ENCODE data around the gene YIPF3. TPM values are rescaled to one million over a fixed set of nuclear protein-coding genes. Genes with fewer than 3 reads are reported as not detected.

The YIPF3 gene
- total and polyA plus RNA-seq, 8 donors = 18.7 to 107 (median 59.6) TPM

- 66 to 73% (median 67%) methylated on average over 6 of the region's 6 CpGs for WGBS, 5 donors
- H3K27me3 ChIP-seq = peaks cover 0 to 28% (median 11%) of the 10 kb centered on the region in 3 donors
- no peak overlapping the region for H3K27ac ChIP-seq
- no peak overlapping the region for H3K4me3 ChIP-seq
- DNase-seq = no peak
- intact Hi-C loops (cut with DNase I; ENCODE audit: low total_unique reads) = loop anchor here (5.0 to 10.0 kb wide), 2 partner anchors 53 to 241 kb away; no protein-coding TSS in a partner anchor
- H3K4me1 ChIP-seq = peaks cover 22 to 29% (median 27%) of the 10 kb centered on the region in 4 donors
- TF ChIP-seq POLR2A (IDR thresholded peaks at IDR 0.05) = no peak
- TF ChIP-seq POLR2AphosphoS5 (IDR thresholded peaks at IDR 0.05) = no peak
- TF ChIP-seq CTCF (IDR thresholded peaks at IDR 0.05) = no peak
- no peak for TF ChIP-seq EP300 (IDR thresholded peaks at IDR 0.05)
- no peaks in the 10 kb centered on the region for H3K9me3 ChIP-seq
- H3K36me3 ChIP-seq = peaks cover 37 to 57% (median 53%) of the 10 kb centered on the region in 4 donors
Measured at GRCh38 chr6:43505718-43506117, 11.0 kb downstream of the YIPF3 start.

GRCh38 chr6:43504756-43505593 lies 11.8 kb downstream of the YIPF3 start:
- DNase-seq = no peak
- WGBS, 5 donors = 88 to 96% (median 93%) methylated on average over 16 to 26 of the region's 26 CpGs
- intact Hi-C loops (cut with DNase I; ENCODE audit: low total_unique reads) = loop anchor here (5.0 to 10.0 kb wide), 2 partner anchors 53 to 240 kb away; no protein-coding TSS in a partner anchor
- Histone ChIP-seq H3K36me3 (peaks cover 44 to 64% (median 60%) of the 10 kb centered on the region in 4 donors), H3K4me1 (peaks cover 17 to 23% (median 20%) of the 10 kb centered on the region in 4 donors), H3K9me3 (no peaks in the 10 kb centered on the region), H3K4me3 (no peak overlapping the region), H3K27ac (no peak overlapping the region), H3K27me3 (peaks cover 0 to 28% (median 11%) of the 10 kb centered on the region in 3 donors)
- TF ChIP-seq POLR2A (IDR thresholded peaks at IDR 0.05) = no peak
- no peak for TF ChIP-seq POLR2AphosphoS5 (IDR thresholded peaks at IDR 0.05)
- TF ChIP-seq CTCF (IDR thresholded peaks at IDR 0.05) = no peak
- no peak for TF ChIP-seq EP300 (IDR thresholded peaks at IDR 0.05)

- Histone ChIP-seq H3K9me3 (no peaks in the 10 kb centered on the region), H3K36me3 (peaks cover 59 to 79% (median 75%) of the 10 kb centered on the region in 4 donors), H3K4me1 (peaks cover 6 to 21% (median 16%) of the 10 kb centered on the region in 4 donors), H3K27ac (no peak overlapping the region), H3K27me3 (peaks cover 0 to 13% (median 0%) of the 10 kb centered on the region in 3 donors), H3K4me3 (no peak overlapping the region)
- intact Hi-C loops (cut with DNase I; ENCODE audit: low total_unique reads) = loop anchor here (10.0 kb wide), 1 partner anchor 239 kb away; no protein-coding TSS in a partner anchor
- TF ChIP-seq EP300 (IDR thresholded peaks at IDR 0.05) (no peak), POLR2A (IDR thresholded peaks at IDR 0.05) (no peak), POLR2AphosphoS5 (IDR thresholded peaks at IDR 0.05) (no peak), CTCF (IDR thresholded peaks at IDR 0.05) (no peak)
- no peak for DNase-seq
- 90 to 94% (median 92%) methylated on average over 8 of the region's 8 CpGs for WGBS, 5 donors
Measured at GRCh38 chr6:43503443-43503842, 13.3 kb downstream of the YIPF3 start.

- Histone ChIP-seq H3K36me3 (peaks cover 65 to 87% (median 83%) of the 10 kb centered on the region in 4 donors), H3K4me3 (no peak overlapping the region), H3K27ac (no peak overlapping the region), H3K9me3 (no peaks in the 10 kb centered on the region), H3K4me1 (peaks cover 6 to 21% (median 16%) of the 10 kb centered on the region in 4 donors), H3K27me3 (peaks cover 0 to 6% (median 0%) of the 10 kb centered on the region in 3 donors)
- WGBS, 5 donors = 71 to 94% (median 91%) methylated on average over 2 to 4 of the region's 4 CpGs
- no peak for DNase-seq
- intact Hi-C loops (cut with DNase I; ENCODE audit: low total_unique reads) = loop anchor here (10.0 kb wide), 1 partner anchor 238 kb away; no protein-coding TSS in a partner anchor
- no peak for TF ChIP-seq POLR2A (IDR thresholded peaks at IDR 0.05)
- no peak for TF ChIP-seq POLR2AphosphoS5 (IDR thresholded peaks at IDR 0.05)
- TF ChIP-seq CTCF (IDR thresholded peaks at IDR 0.05) = no peak
- no peak for TF ChIP-seq EP300 (IDR thresholded peaks at IDR 0.05)
Measured at GRCh38 chr6:43502666-43503065, 14.1 kb downstream of the YIPF3 start.
